MM.1S (cell line): ENCODE data around the gene KCNQ4.

Experiments used
- DNase-seq: peaks from one replicate; pipeline ENCODE4 v3.0.0-alpha.2; 2015
- H2AFZ ChIP-seq: fragments of 300-600 bp; sonication (generic); 2 replicates; pipeline ENCODE4 v1.6.0; 2016; ENCODE audit warnings: antibody characterized with exemption, low read length
- H3F3A ChIP-seq: fragments of 300-600 bp; sonication (generic); 2 replicates; pipeline ENCODE4 v1.6.1; 2016; ENCODE audit warnings: mild to moderate bottlenecking, antibody characterized with exemption, low read length, moderate library complexity, mixed read lengths; ENCODE audit not compliant: insufficient read depth
- H3K27ac ChIP-seq: fragments of 300-600 bp; sonication (generic); 2 replicates; pipeline ENCODE4 v1.5.1; 2016; ENCODE audit warnings: mild to moderate bottlenecking, low read length
- H3K27me3 ChIP-seq: fragments of 300-600 bp; sonication (generic); replicated peaks from 2 replicates; pipeline ENCODE4 v1.6.0; 2016; ENCODE audit warnings: low read length; ENCODE audit not compliant: insufficient read depth
- H3K36me3 ChIP-seq: fragments of 300-600 bp; sonication (generic); replicated peaks from 2 replicates; pipeline ENCODE4 v1.6.1; 2016; ENCODE audit warnings: mild to moderate bottlenecking, low read length, mixed read lengths; ENCODE audit not compliant: insufficient read depth
- H3K4me1 ChIP-seq: fragments of 300-600 bp; sonication (generic); 2 replicates; pipeline ENCODE4 v1.6.1; 2016; ENCODE audit warnings: low read length, mixed read lengths
- H3K4me2 ChIP-seq: fragments of 300-600 bp; sonication (generic); 2 replicates; pipeline ENCODE4 v1.6.0; 2016; ENCODE audit warnings: low read depth, low read length
- H3K4me3 ChIP-seq: fragments of 300-600 bp; sonication (generic); 2 replicates; pipeline ENCODE4 v1.5.1; 2016; ENCODE audit warnings: low read length, mixed read lengths
- H3K79me2 ChIP-seq: fragments of 300-600 bp; sonication (generic); 2 replicates; pipeline ENCODE4 v1.6.1; 2016; ENCODE audit warnings: mixed run types, low read length, mixed read lengths
- H3K9ac ChIP-seq: fragments of 300-600 bp; sonication (generic); 2 replicates; pipeline ENCODE4 v1.6.1; 2016; ENCODE audit warnings: low read length, mixed read lengths
- H3K9me2 ChIP-seq: fragments of 300-600 bp; sonication (generic); replicated peaks from 2 replicates; pipeline ENCODE4 v1.6.1; 2016; ENCODE audit warnings: mild to moderate bottlenecking, low read length, mixed read lengths; ENCODE audit not compliant: insufficient read depth
- H3K9me3 ChIP-seq: fragments of 300-600 bp; sonication (generic); replicated peaks from 2 replicates; pipeline ENCODE4 v1.6.1; 2016; ENCODE audit warnings: mild to moderate bottlenecking, low read length, mixed read lengths; ENCODE audit not compliant: insufficient read depth
- H4K20me1 ChIP-seq: fragments of 300-600 bp; sonication (generic); 2 replicates; pipeline ENCODE4 v1.6.1; 2016; ENCODE audit warnings: mild to moderate bottlenecking, low read length, moderate library complexity, mixed read lengths; ENCODE audit not compliant: insufficient read depth
- EZH2 ChIP-seq: fragments of 300-600 bp; sonication (generic); optimal IDR thresholded peaks from 2 replicates; pipeline ENCODE3; 2017; ENCODE audit warnings: low read depth, mild to moderate bottlenecking, antibody characterized with exemption, low read length, mixed read lengths
- EZH2phosphoT487 ChIP-seq: fragments of 300-600 bp; sonication (generic); IDR thresholded peaks from 2 replicates; pipeline ENCODE4 v1.6.1; 2018; ENCODE audit warnings: antibody characterized with exemption, low read length
- TF ChIP-seq, protein P1 (sequence below): fragments of 300-600 bp; sonication (generic); IDR thresholded peaks from 2 replicates; pipeline ENCODE4 v1.5.1; 2016; ENCODE audit warnings: antibody characterized with exemption, low read length, mixed read lengths

KCNQ4 gene

DNA sequence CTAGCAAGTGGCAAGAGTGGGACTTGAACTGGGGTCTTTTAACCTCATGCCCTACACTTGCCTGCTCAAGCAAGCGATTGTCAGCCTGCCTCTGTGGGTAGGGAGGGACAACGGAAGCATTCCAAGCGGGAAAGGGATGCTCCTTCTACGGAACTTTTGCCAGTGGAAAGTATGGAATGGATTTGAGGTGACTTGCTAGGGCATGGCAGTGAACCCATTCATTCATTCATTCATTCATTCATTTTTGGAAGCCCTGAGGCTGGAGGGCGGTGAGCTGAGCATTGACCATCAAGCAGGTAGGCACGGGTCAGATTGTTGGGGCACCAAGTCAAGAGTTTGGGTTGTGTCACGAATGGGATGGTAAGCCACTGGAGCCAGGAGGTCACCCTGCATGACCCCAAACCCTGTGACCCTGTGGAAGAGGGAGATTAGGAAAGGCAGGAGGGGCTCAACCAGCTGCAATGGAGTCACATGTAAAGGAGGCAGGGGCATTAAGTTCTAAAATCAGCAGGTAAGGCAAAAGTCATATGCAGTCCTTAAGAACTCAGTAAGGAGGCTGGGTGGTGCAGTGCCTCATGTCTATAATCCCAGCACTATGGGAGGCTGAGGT, 90.4 kb downstream of the KCNQ4 start:
- no peak overlapping the region for H3K9ac ChIP-seq
- no peaks in the 10 kb centered on the region for H3K27me3 ChIP-seq
- H3K79me2 ChIP-seq: no peaks in the 10 kb centered on the region
- no peaks in the 10 kb centered on the region for H3K9me3 ChIP-seq
- H2AFZ ChIP-seq: no peak overlapping the region
- H3F3A ChIP-seq: no peaks in the 10 kb centered on the region
- DNase-seq: no peak
- H3K4me3 ChIP-seq: no peak overlapping the region
- no peak overlapping the region for H3K27ac ChIP-seq
- TF ChIP-seq, protein P1, sequence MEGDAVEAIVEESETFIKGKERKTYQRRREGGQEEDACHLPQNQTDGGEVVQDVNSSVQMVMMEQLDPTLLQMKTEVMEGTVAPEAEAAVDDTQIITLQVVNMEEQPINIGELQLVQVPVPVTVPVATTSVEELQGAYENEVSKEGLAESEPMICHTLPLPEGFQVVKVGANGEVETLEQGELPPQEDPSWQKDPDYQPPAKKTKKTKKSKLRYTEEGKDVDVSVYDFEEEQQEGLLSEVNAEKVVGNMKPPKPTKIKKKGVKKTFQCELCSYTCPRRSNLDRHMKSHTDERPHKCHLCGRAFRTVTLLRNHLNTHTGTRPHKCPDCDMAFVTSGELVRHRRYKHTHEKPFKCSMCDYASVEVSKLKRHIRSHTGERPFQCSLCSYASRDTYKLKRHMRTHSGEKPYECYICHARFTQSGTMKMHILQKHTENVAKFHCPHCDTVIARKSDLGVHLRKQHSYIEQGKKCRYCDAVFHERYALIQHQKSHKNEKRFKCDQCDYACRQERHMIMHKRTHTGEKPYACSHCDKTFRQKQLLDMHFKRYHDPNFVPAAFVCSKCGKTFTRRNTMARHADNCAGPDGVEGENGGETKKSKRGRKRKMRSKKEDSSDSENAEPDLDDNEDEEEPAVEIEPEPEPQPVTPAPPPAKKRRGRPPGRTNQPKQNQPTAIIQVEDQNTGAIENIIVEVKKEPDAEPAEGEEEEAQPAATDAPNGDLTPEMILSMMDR: no peak
- TF ChIP-seq EZH2phosphoT487: no peak
- no peak for TF ChIP-seq EZH2
- H3K9me2 ChIP-seq: no peaks in the 10 kb centered on the region
- H4K20me1 ChIP-seq: no peaks in the 10 kb centered on the region
- H3K4me2 ChIP-seq: no peak overlapping the region
- 0 out of 2 replicates have a peak, but pooled peaks cover 5% of the 10 kb centered on the region for H3K4me1 ChIP-seq
- H3K36me3 ChIP-seq: no peaks in the 10 kb centered on the region

GRCh38 chr1:40876436-40876761, 92.8 kb downstream of the KCNQ4 start:
- no peaks in the 10 kb centered on the region for H3K36me3 ChIP-seq
- H3K27me3 ChIP-seq: no peaks in the 10 kb centered on the region
- no peak overlapping the region for H3K27ac ChIP-seq
- no peaks in the 10 kb centered on the region for H3F3A ChIP-seq
- no peak overlapping the region for H3K4me2 ChIP-seq
- TF ChIP-seq, protein P1: no peak
- TF ChIP-seq EZH2 (no peak), EZH2phosphoT487 (no peak)
- no peaks in the 10 kb centered on the region for H3K9me3 ChIP-seq
- H3K9me2 ChIP-seq: no peaks in the 10 kb centered on the region
- 0 out of 2 replicates have a peak, but pooled peaks cover 5% of the 10 kb centered on the region for H3K4me1 ChIP-seq
- H4K20me1 ChIP-seq: no peaks in the 10 kb centered on the region
- no peak overlapping the region for H2AFZ ChIP-seq
- H3K9ac ChIP-seq: no peak overlapping the region
- no peaks in the 10 kb centered on the region for H3K79me2 ChIP-seq
- no peak overlapping the region for H3K4me3 ChIP-seq
- no peak for DNase-seq

DNA sequence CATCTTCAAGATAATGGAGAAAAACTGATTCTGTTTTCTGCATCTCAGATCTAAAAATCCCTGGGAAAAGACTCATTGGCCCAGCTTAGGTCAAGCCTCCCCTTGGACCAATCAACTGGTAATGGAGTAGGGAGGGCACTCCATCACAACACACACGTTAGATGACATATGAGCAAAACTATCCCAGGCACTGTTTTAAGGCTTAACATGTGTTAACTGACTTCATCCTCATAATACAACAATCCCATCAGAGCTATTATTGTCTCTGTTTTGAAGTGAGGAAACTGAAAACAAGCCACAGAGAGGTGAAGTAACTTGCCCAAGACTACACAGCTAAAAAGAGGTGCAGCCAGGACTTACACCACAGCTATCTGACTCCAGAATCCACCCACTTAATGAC, 93.3 kb downstream of the KCNQ4 start:
- H3K9me3 ChIP-seq: no peaks in the 10 kb centered on the region
- no peaks in the 10 kb centered on the region for H4K20me1 ChIP-seq
- H2AFZ ChIP-seq: no peak overlapping the region
- no peaks in the 10 kb centered on the region for H3K27me3 ChIP-seq
- DNase-seq: no peak
- H3K36me3 ChIP-seq: no peaks in the 10 kb centered on the region
- no peak overlapping the region for H3K27ac ChIP-seq
- H3K4me1 ChIP-seq: 0 out of 2 replicates have a peak, but pooled peaks cover 5% of the 10 kb centered on the region
- no peaks in the 10 kb centered on the region for H3F3A ChIP-seq
- H3K4me3 ChIP-seq: no peak overlapping the region
- H3K4me2 ChIP-seq: no peak overlapping the region
- no peaks in the 10 kb centered on the region for H3K9me2 ChIP-seq
- TF ChIP-seq, protein P1: no peak
- TF ChIP-seq EZH2: no peak
- TF ChIP-seq EZH2phosphoT487: no peak
- H3K79me2 ChIP-seq: no peaks in the 10 kb centered on the region
- no peak overlapping the region for H3K9ac ChIP-seq
